GM12878 (cell line): Measurements from ENCODE around the gene FNTB. TPM values are rescaled to one million over a fixed set of nuclear protein-coding genes. Genes with fewer than 3 reads are reported as not detected.

Experiments used
- ATAC-seq: fragments of 200-7000 bp; cut with Tn5 transposase; 3 replicates; pipeline ENCODE4 v1.9.1; 2020; ENCODE audit warnings: mild to moderate bottlenecking, moderate library complexity
- BruUV-seq: library from RNA; stranded (reverse); fragments of 400-500 nt; replicated peaks from 2 replicates; lab custom pipeline; 2021; lab: Mats Ljungman, UMichigan
- CTCF ChIA-PET: fragments of 300-600 bp; sonication (Branson Sonifier 250); formaldehyde crosslinking; extraction: SDS; loops from one replicate; lab custom pipeline; 2021; ENCODE audit warnings: inconsistent platforms; lab: Yijun Ruan, JAX
- POLR2A ChIA-PET: fragments of 350-600 bp; formaldehyde crosslinking; extraction: SDS; loops from one replicate; lab custom pipeline; 2021; ENCODE audit warnings: inconsistent platforms; lab: Charles Lee
- RAD21 ChIA-PET: fragments of 300-600 bp; sonication (Branson Sonifier 250); formaldehyde crosslinking; loops from one replicate; lab custom pipeline; 2023; ENCODE audit warnings: antibody characterized with exemption; ENCODE audit not compliant: unreplicated experiment; lab: Charles Lee
- SMC1A ChIA-PET: fragments of 300-600 bp; sonication (Branson Sonifier 250); formaldehyde crosslinking; loops from one replicate; lab custom pipeline; 2023; ENCODE audit not compliant: unreplicated experiment, uncharacterized antibody; lab: Charles Lee
- DNase-seq: peaks from one replicate; pipeline ENCODE4 v3.0.0-alpha.2; 2011; ENCODE audit warnings: low read depth, low spot score
- FAIRE-seq: peaks from 3 replicates; lab custom pipeline; 2011; peaks lifted over from hg19 to GRCh38; lab: Jason Lieb, UNC
- H2AFZ ChIP-seq: 2 replicates; pipeline ENCODE4 v1.6.0; 2011; ENCODE audit warnings: low read depth, low read length, control low read depth; ENCODE audit not compliant: control insufficient read depth
- H3K27ac ChIP-seq: 2 replicates; pipeline ENCODE4 v1.5.1; 2011; ENCODE audit warnings: control low read depth; ENCODE audit not compliant: control insufficient read depth, insufficient read depth
- H3K27me3 ChIP-seq, 2 experiments: replicated peaks in 1 of 2; 2 replicates each; pipeline versions ENCODE4 v1.6.0 to v1.6.1; 2011; ENCODE audit warnings: low read length in 1 of 2; ENCODE audit not compliant: control insufficient read depth in 2 of 2, insufficient read depth in 2 of 2
- H3K36me3 ChIP-seq, 2 experiments: 2 replicates each; pipeline ENCODE4 v1.5.1; 2011; ENCODE audit warnings: low read length in 1 of 2; ENCODE audit not compliant: control insufficient read depth in 2 of 2, insufficient read depth in 2 of 2
- H3K4me1 ChIP-seq: 2 replicates; pipeline ENCODE4 v1.6.1; 2011; ENCODE audit warnings: mild to moderate bottlenecking, low read length, moderate library complexity, mixed read lengths; ENCODE audit not compliant: control insufficient read depth, insufficient read depth
- H3K4me2 ChIP-seq: 2 replicates; pipeline ENCODE4 v1.6.0; 2011; ENCODE audit warnings: control low read depth; ENCODE audit not compliant: control insufficient read depth, insufficient read depth
- H3K4me3 ChIP-seq: fragments of 200-600 bp; sonication (generic); 2 replicates; pipeline ENCODE4 v1.5.1; 2016
- H3K79me2 ChIP-seq: 2 replicates; pipeline ENCODE4 v1.6.0; 2011; ENCODE audit warnings: low read length; ENCODE audit not compliant: control insufficient read depth, insufficient read depth
- H3K9ac ChIP-seq: 2 replicates; pipeline ENCODE4 v1.8.0; 2011; ENCODE audit warnings: low read length, control low read depth, mixed read lengths; ENCODE audit not compliant: control insufficient read depth, insufficient read depth
- H3K9me3 ChIP-seq: replicated peaks from 3 replicates; pipeline ENCODE4 v1.5.1; 2011; ENCODE audit warnings: mild to moderate bottlenecking, low read length; ENCODE audit not compliant: control insufficient read depth, insufficient read depth
- H4K20me1 ChIP-seq: 2 replicates; pipeline ENCODE4 v1.6.0; 2011; ENCODE audit not compliant: control insufficient read depth, insufficient read depth
- CEBPB ChIP-seq, 2 experiments: fragments of 150-350 bp in 1 of 2; IDR thresholded peaks; 2 replicates each; pipeline ENCODE4 v1.6.1; 2012 to 2014; ENCODE audit warnings: low read depth in 2 of 2, low read length in 2 of 2, borderline replicate concordance in 1 of 2, inconsistent platforms in 1 of 2
- CREM ChIP-seq: IDR thresholded peaks from 2 replicates; pipeline ENCODE4 v1.6.1; 2014; ENCODE audit warnings: antibody characterized with exemption, low read depth
- JUNB ChIP-seq: IDR thresholded peaks from 2 replicates; pipeline ENCODE4 v1.6.1; 2016; ENCODE audit warnings: antibody characterized with exemption, mild to moderate bottlenecking
- MTA3 ChIP-seq: IDR thresholded peaks from 2 replicates; pipeline ENCODE4 v1.6.1; 2012; ENCODE audit warnings: low read length, inconsistent platforms, borderline replicate concordance
- NFYA ChIP-seq: IDR thresholded peaks from 2 replicates; pipeline ENCODE4 v1.6.1; 2011; ENCODE audit warnings: low read depth, mild to moderate bottlenecking, low read length, improper control_type of control experiment, borderline replicate concordance
- TARDBP ChIP-seq: IDR thresholded peaks from 2 replicates; pipeline ENCODE4 v1.6.1; 2016; ENCODE audit warnings: borderline replicate concordance
- ZBED1 ChIP-seq: IDR thresholded peaks from 2 replicates; pipeline ENCODE4 v1.6.1; 2016; ENCODE audit warnings: borderline replicate concordance
- WGBS: methylation state at CpG from one replicate; pipeline ENCODE4 v1.1.6; 2016; ENCODE audit warnings: low lambda C conversion rate; ENCODE audit not compliant: insufficient replicate concordance, insufficient coverage; ENCODE audit errors: missing lambda C conversion rate; 5-methylcytosine and 5-hydroxymethylcytosine counted together
- in situ Hi-C: fragments of 300-500 bp; cut with MboI; formaldehyde crosslinking; loops from 9 replicates; pipeline ENCODE4 v1.14.3; 2018; ENCODE audit warnings: mixed read lengths
- intact Hi-C: fragments of 100-400 bp; cut with micrococcal nuclease; formaldehyde crosslinking; loops from one replicate; pipeline ENCODE4 v1.14.2; 2022; ENCODE audit not compliant: unreplicated experiment
- polyA plus RNA-seq, 11 experiments: library from polyadenylated mRNA; depleted of rRNA in 4 of 11; unstranded in 6 of 11; stranded (reverse) in 5 of 11; fragments of >200 nt; fragmentation: Nextera tagmentation in 4 of 11; fragmentation: Illumina TruSeq in 1 of 11; extraction: Ambion mirVana in 4 of 11; extraction: Trizol in 1 of 11; gene quantifications; 1 replicate in 1 of 11; 2 replicates in 10 of 11; pipeline versions ENCODE4 v1.2.1 to v1.2.3, GENCODE V29; 2011 to 2016; ENCODE audit warnings: inconsistent platforms in 2 of 11, missing spikeins in 2 of 11, low read depth in 1 of 11
- total RNA-seq, 4 experiments: library from RNA; depleted of rRNA in 3 of 4; stranded (reverse); fragments of >200 nt in 3 of 4; fragmentation: Illumina TruSeq in 1 of 4; extraction: Trizol in 1 of 4; gene quantifications; 2 replicates each; pipeline versions ENCODE4 v1.2.1 to v1.2.3, GENCODE V29; 2013 to 2021
- TF ChIP-seq, protein P1 (sequence below): fragments of 150-350 bp; IDR thresholded peaks from 2 replicates; pipeline ENCODE4 v1.6.1; 2014; ENCODE audit warnings: mild to moderate bottlenecking, low read depth, low read length
- TF ChIP-seq, protein P2 (sequence below): fragments of 450-650 bp; formaldehyde crosslinking; IDR thresholded peaks from 2 replicates; pipeline ENCODE4 v1.4.0; 2022; ENCODE audit warnings: mild to moderate bottlenecking, moderate library complexity
- TF ChIP-seq, protein P3 (sequence below): fragments of 450-650 bp; conservative IDR thresholded peaks from 2 replicates; pipeline ENCODE4 v1.6.1; 2017; ENCODE audit warnings: mild to moderate bottlenecking, moderate library complexity

FNTB gene
- total and polyA plus RNA-seq, 10 of the 15 experiments (the other 5 are each of a cell fraction or from before 2014, with no cell fraction given) = 10.4 to 25.1 (median 16.7) TPM

DNA sequence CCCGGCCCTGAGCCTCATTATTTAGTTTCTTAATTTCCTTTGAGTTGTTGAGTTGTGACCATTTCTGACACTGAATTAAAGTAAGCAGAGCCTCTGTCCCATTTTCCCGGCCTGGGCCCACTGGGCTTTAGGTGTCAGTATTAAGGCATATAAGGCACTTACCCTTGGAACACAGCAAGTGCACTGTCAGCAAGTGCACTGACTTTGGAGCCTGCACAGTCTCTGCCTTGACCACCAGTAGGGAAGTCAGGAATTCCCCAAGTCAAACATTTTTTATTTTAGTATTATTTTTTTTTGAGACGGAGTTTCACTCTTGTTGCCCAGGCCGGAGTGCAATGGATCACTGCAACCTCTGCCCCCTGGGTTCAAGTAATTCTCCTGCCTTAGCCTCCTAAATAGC is 59.0 kb downstream of the FNTB start:
- no TSS peak for BruUV-seq
- ChIA-PET RAD21 (no interaction called here), SMC1A (no interaction called here), POLR2A (no interaction called here), CTCF (no interaction called here)
- Histone ChIP-seq H3K4me3 (no peak overlapping the region), H3K79me2 (no peaks in the 10 kb centered on the region), H3K9ac (no peak overlapping the region), H2AFZ (no peak overlapping the region), H3K36me3 (peaks cover 12 to 18% of the 10 kb centered on the region in 2 experiments), H3K27ac (no peak overlapping the region), H3K4me1 (peaks cover 6% of the 10 kb centered on the region; the same call in 1 of the 2 replicates), H3K9me3 (no peaks in the 10 kb centered on the region), H4K20me1 (no peaks in the 10 kb centered on the region), H3K4me2 (no peak overlapping the region), H3K27me3 (no peaks in the 10 kb centered on the region)
- intact Hi-C loops (no loop called here), in situ Hi-C loops (no loop called here)
- no peak for DNase-seq
- 84% methylated on average over 4 of the region's 4 CpGs for WGBS
- no peak for FAIRE-seq
- ATAC-seq = no peak
- TF ChIP-seq MTA3 (no peak), CREM (no peak), JUNB (no peak), NFYA (no peak), ZBED1 (no peak), TARDBP (no peak)

DNA sequence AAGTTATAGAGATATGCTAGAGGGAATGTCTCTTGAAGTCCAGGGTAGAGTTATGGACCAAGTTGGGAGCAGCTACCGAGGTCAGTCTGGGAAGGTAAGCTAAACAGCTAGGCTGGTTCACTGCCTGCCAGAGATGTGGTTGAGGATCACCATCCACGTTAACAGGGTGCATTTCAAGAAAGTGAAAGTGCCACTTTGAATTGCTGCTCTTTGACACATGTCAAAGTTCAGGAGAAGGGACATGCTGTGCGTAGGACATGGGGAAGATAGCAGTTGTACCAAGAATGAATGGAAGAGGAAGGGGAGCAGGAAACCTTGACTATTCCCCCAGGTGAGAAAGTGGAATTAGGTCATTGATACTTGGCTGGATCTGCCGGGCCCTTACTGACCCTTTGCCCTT is 66.1 kb downstream of the FNTB start:
- in situ Hi-C loops (no loop called here), intact Hi-C loops (no loop called here)
- Histone ChIP-seq H3K9ac (no peak overlapping the region), H4K20me1 (no peaks in the 10 kb centered on the region), H3K4me3 (no peak overlapping the region), H3K36me3 (peaks cover 6 to 7% of the 10 kb centered on the region in 2 experiments), H3K9me3 (no peaks in the 10 kb centered on the region), H3K4me1 (no peaks in the 10 kb centered on the region), H3K27me3 (no peaks in the 10 kb centered on the region), H3K79me2 (no peaks in the 10 kb centered on the region), H3K4me2 (no peak overlapping the region), H2AFZ (no peak overlapping the region), H3K27ac (no peak overlapping the region)
- ChIA-PET RAD21 (interaction anchor here (1.4 kb wide), 1 partner anchor 33 kb away, joined by 3 read pairs; no protein-coding TSS in a partner anchor), POLR2A (interaction anchor here (0.6 kb wide), 1 partner anchor 54 kb away, joined by 3 read pairs; no protein-coding TSS in a partner anchor), CTCF (interaction anchor here (1.1 kb wide), 1 partner anchor 12 kb away, joined by 3 read pairs; no protein-coding TSS in a partner anchor), SMC1A (no interaction called here)
- 80% methylated on average over 4 of the region's 4 CpGs for WGBS
- FAIRE-seq (no peak), ATAC-seq (no peak), DNase-seq (no peak)
- no TSS peak for BruUV-seq
- TF ChIP-seq, protein P1, sequence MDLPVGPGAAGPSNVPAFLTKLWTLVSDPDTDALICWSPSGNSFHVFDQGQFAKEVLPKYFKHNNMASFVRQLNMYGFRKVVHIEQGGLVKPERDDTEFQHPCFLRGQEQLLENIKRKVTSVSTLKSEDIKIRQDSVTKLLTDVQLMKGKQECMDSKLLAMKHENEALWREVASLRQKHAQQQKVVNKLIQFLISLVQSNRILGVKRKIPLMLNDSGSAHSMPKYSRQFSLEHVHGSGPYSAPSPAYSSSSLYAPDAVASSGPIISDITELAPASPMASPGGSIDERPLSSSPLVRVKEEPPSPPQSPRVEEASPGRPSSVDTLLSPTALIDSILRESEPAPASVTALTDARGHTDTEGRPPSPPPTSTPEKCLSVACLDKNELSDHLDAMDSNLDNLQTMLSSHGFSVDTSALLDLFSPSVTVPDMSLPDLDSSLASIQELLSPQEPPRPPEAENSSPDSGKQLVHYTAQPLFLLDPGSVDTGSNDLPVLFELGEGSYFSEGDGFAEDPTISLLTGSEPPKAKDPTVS = no peak
- TF ChIP-seq CEBPB (IDR thresholded peaks at IDR 0.05; ENCODE audit: borderline replicate concordance in 1 of 2, low read depth in 2 of 2, low read length in 2 of 2) = no peak
- TF ChIP-seq, protein P2, sequence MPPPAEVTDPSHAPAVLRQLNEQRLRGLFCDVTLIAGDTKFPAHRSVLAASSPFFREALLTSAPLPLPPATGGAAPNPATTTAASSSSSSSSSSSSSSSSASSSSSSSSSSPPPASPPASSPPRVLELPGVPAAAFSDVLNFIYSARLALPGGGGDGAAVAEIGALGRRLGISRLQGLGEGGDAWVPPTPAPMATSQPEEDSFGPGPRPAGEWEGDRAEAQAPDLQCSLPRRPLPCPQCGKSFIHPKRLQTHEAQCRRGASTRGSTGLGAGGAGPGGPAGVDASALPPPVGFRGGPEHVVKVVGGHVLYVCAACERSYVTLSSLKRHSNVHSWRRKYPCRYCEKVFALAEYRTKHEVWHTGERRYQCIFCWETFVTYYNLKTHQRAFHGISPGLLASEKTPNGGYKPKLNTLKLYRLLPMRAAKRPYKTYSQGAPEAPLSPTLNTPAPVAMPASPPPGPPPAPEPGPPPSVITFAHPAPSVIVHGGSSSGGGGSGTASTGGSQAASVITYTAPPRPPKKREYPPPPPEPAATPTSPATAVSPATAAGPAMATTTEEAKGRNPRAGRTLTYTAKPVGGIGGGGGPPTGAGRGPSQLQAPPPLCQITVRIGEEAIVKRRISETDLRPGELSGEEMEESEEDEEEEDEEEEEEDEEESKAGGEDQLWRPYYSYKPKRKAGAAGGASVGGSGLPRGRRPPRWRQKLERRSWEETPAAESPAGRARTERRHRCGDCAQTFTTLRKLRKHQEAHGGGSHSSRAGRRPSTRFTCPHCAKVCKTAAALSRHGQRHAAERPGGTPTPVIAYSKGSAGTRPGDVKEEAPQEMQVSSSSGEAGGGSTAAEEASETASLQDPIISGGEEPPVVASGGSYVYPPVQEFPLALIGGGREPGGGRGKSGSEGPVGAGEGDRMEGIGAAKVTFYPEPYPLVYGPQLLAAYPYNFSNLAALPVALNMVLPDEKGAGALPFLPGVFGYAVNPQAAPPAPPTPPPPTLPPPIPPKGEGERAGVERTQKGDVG (CRISPR knock-in tag) = no peak
- TF ChIP-seq, protein P3, sequence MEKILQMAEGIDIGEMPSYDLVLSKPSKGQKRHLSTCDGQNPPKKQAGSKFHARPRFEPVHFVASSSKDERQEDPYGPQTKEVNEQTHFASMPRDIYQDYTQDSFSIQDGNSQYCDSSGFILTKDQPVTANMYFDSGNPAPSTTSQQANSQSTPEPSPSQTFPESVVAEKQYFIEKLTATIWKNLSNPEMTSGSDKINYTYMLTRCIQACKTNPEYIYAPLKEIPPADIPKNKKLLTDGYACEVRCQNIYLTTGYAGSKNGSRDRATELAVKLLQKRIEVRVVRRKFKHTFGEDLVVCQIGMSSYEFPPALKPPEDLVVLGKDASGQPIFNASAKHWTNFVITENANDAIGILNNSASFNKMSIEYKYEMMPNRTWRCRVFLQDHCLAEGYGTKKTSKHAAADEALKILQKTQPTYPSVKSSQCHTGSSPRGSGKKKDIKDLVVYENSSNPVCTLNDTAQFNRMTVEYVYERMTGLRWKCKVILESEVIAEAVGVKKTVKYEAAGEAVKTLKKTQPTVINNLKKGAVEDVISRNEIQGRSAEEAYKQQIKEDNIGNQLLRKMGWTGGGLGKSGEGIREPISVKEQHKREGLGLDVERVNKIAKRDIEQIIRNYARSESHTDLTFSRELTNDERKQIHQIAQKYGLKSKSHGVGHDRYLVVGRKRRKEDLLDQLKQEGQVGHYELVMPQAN = no peak
